Measurements from ENCODE around the gene ZNF135. TPM values are rescaled to one million over a fixed set of nuclear protein-coding genes. Genes with fewer than 3 reads are reported as not detected.
A peak's percentile ranks its signal among the peaks of the same experiment; 100 is the strongest.

Gene ZNF135
- total RNA-seq, 2 donors from 2014 or later = 9.3 to 12.0 TPM

GRCh38 chr19:58093071-58093470 is 34.0 kb downstream of the ZNF135 start:
- no peak overlapping the region for H3K27ac Mint-ChIP-seq
- H3K9me3 Mint-ChIP-seq = peaks cover 5% of the 10 kb centered on the region
- H3K36me3 Mint-ChIP-seq (ENCODE audit: low read depth) = peaks cover 49% of the 10 kb centered on the region

GRCh38 chr19:58095328-58095727 is 36.2 kb downstream of the ZNF135 start:
- H3K27ac ChIP-seq (ENCODE audit: low read depth, low read length) = no peak overlapping the region
- peaks cover 34% of the 10 kb centered on the region for H3K36me3 Mint-ChIP-seq (ENCODE audit: low read depth)
- H3K9me3 Mint-ChIP-seq = peaks cover 26% of the 10 kb centered on the region
- no peak overlapping the region for H3K4me3 Mint-ChIP-seq
- peaks cover 4% of the 10 kb centered on the region for H3K4me1 Mint-ChIP-seq
- WGBS, 2 experiments (ENCODE audit: insufficient coverage in 1 of 2, insufficient read length in 1 of 2) = 96 to 97% methylated on average over 6 to 10 of the region's 10 CpGs
- no peak overlapping the region for H3K4me3 ChIP-seq (ENCODE audit: low read length)
- no peaks in the 10 kb centered on the region for H3K27me3 ChIP-seq (ENCODE audit: control insufficient read depth, insufficient read depth, low read length, poor library complexity, severe bottlenecking)
- DNase-seq = no peak
- peaks cover 57% of the 10 kb centered on the region for H3K9me3 ChIP-seq (ENCODE audit: control insufficient read depth, low read length)
- TF ChIP-seq CTCF (conservative IDR thresholded peaks at IDR 0.05) = no peak
- H3K9ac ChIP-seq (ENCODE audit: extremely low read depth, low read length, poor library complexity, severe bottlenecking) = no peak overlapping the region
- H3K27ac Mint-ChIP-seq = no peak overlapping the region
- H3K4me1 ChIP-seq (ENCODE audit: control insufficient read depth, insufficient read depth, low read length) = no peaks in the 10 kb centered on the region
- H3K36me3 ChIP-seq (ENCODE audit: control insufficient read depth, insufficient read depth, low read length) = peaks cover 21% of the 10 kb centered on the region
- H3K27me3 Mint-ChIP-seq (ENCODE audit: insufficient read depth) = peaks cover 4% of the 10 kb centered on the region

More at GRCh38 chr19:58093071-58093470, 34.0 kb downstream of the ZNF135 start:
- TF ChIP-seq CTCF (conservative IDR thresholded peaks at IDR 0.05) = no peak
- Histone ChIP-seq H3K4me1 (ENCODE audit: control insufficient read depth, insufficient read depth, low read length) (no peaks in the 10 kb centered on the region), H3K9ac (ENCODE audit: extremely low read depth, low read length, poor library complexity, severe bottlenecking) (no peak overlapping the region), H3K36me3 (ENCODE audit: control insufficient read depth, insufficient read depth, low read length) (peaks cover 35% of the 10 kb centered on the region), H3K27me3 (ENCODE audit: control insufficient read depth, insufficient read depth, low read length, poor library complexity, severe bottlenecking) (no peaks in the 10 kb centered on the region), H3K4me3 (ENCODE audit: low read length) (no peak overlapping the region), H3K27ac (ENCODE audit: low read depth, low read length) (no peak overlapping the region), H3K9me3 (ENCODE audit: control insufficient read depth, low read length) (peaks cover 44% of the 10 kb centered on the region)
- no peak overlapping the region for H3K4me3 Mint-ChIP-seq
- no peak for DNase-seq
- H3K27me3 Mint-ChIP-seq (ENCODE audit: insufficient read depth) = no peaks in the 10 kb centered on the region
- 93 to 95% methylated on average over 3 to 7 of the region's 7 CpGs for WGBS, 2 experiments (ENCODE audit: insufficient coverage in 1 of 2, insufficient read length in 1 of 2)
- no peaks in the 10 kb centered on the region for H3K4me1 Mint-ChIP-seq

- peak overlapping the region; percentile 99 for H3K9ac ChIP-seq (ENCODE audit: extremely low read depth, low read length, poor library complexity, severe bottlenecking)
- peak overlapping the region; percentile 84 for H3K4me3 ChIP-seq (ENCODE audit: low read length)
- no peak for TF ChIP-seq CTCF (conservative IDR thresholded peaks at IDR 0.05)
- no peaks in the 10 kb centered on the region for H3K4me1 ChIP-seq (ENCODE audit: control insufficient read depth, insufficient read depth, low read length)
- DNase-seq = no peak
- peaks cover 58% of the 10 kb centered on the region for H3K9me3 ChIP-seq (ENCODE audit: control insufficient read depth, low read length)
- WGBS, 2 experiments (ENCODE audit: insufficient coverage in 1 of 2, insufficient read length in 1 of 2) = 88 to 95% methylated on average over 13 of the region's 13 CpGs
- peak overlapping the region; percentile 58 for H3K27ac Mint-ChIP-seq
- peaks cover 4% of the 10 kb centered on the region for H3K27me3 Mint-ChIP-seq (ENCODE audit: insufficient read depth)
- H3K9me3 Mint-ChIP-seq = peaks cover 37% of the 10 kb centered on the region
- peaks cover 20% of the 10 kb centered on the region for H3K36me3 ChIP-seq (ENCODE audit: control insufficient read depth, insufficient read depth, low read length)
- H3K27me3 ChIP-seq (ENCODE audit: control insufficient read depth, insufficient read depth, low read length, poor library complexity, severe bottlenecking) = no peaks in the 10 kb centered on the region
- H3K4me1 Mint-ChIP-seq = peaks cover 4% of the 10 kb centered on the region
- peaks cover 29% of the 10 kb centered on the region for H3K36me3 Mint-ChIP-seq (ENCODE audit: low read depth)
- H3K27ac ChIP-seq (ENCODE audit: low read depth, low read length) = no peak overlapping the region
- peak overlapping the region; percentile 82 for H3K4me3 Mint-ChIP-seq
Observed at GRCh38 chr19:58096884-58097283, 37.8 kb downstream of the ZNF135 start.

All from endodermal cell (in vitro differentiated cells).